GM18498 (cell line): ENCODE data around the gene VPS13A.

ENCODE experiments used
- ATAC-seq: cut with Tn5 transposase; IDR thresholded peaks from one replicate; pipeline ENCODE4 v1.9.1; 2021; ENCODE audit warnings: mild to moderate bottlenecking, moderate library complexity; ENCODE audit not compliant: unreplicated experiment

VPS13A gene

DNA sequence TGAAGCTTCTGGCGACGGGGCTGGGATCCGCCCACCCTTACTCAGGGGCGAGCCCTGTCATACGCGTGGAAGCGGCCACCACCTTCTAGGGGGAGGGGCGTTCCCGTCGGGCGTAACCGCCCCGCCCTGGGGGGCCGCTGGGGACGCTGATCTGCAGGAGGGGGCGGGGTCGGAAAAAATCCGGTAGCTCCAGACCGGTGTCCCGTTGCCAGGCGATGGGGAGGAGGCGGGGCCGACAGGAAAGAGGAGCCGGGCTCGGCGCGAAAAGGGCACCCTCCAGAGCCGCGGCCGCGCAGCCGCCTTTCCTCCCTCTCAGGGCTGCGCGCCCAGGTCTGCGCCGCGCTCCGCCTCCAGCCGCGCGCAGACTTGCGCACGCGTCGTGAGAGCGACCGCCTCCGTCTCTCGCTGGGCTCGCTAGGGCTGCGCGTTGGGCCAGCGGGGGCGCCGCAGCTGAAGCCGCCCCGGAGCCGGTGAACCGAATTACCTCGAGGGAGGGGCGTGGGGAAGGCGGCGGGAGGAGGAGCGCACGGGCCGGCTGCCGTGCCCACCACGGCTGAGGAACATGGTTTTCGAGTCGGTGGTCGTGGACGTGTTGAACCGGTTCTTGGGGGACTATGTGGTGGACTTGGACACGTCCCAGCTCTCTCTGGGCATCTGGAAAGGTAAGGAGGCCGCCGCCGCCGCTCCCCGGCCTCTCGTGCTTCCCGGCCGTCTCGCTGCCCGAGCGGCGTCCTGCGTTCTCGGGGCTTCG, at the start of gene VPS13A:
VPS13A (plus strand) TSS at position 392 of the 751 bp plus-strand sequence; CDS start at position 563, 171 bp downstream.
- ATAC-seq, result peak; percentile 87

DNA sequence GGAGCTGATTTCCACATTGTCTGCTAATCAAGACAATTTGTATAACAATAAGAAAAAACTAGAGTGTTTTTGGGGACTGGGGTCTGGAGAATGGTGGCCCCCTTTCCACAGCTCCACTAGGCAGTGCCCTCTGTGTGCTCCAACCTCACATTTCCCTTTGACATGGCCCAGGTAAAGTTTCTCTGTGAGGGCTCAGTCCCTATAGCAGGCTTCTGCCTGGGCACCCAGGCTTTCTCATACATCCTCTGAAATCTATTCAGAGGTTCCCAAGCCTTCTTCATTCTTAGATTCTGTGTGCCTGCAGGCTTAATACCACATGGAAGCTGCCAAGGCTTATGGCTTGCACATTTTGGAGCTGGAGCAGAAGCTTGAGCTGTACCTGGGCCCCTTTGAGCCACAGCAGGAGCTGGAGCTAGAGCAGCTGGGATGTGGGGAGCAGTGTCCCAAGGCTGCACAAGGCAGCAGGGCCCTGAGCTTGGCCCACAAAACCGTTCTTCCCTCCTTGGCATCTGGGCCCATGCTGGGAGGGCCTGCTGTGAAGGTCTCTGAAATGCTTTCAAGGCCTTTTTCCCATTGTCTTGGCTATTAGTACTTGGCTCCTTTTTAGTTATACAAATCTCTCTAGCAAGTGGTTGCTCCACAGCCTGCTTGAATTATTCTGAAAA, 49.1 kb upstream of the VPS13A start:
- no peak for ATAC-seq

DNA sequence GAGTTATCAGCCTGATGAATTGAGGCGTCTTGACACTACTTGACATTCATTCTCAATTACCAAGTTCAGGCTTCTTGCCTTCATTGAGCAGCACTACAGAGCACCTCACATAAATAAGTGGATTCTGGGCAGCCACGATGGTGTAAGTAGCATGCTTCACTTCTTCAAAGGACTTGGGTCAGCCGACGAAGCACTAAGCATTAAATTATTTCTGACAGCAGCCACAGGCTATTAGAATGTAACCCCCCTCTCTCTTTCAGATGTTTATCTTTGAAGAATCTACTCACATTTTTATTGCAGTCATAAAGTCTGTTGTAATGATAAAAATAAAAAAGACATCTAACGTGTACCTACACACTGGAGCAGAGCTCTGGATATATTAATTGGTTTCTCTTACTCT, 45.9 kb upstream of the VPS13A start:
- no peak for ATAC-seq

DNA sequence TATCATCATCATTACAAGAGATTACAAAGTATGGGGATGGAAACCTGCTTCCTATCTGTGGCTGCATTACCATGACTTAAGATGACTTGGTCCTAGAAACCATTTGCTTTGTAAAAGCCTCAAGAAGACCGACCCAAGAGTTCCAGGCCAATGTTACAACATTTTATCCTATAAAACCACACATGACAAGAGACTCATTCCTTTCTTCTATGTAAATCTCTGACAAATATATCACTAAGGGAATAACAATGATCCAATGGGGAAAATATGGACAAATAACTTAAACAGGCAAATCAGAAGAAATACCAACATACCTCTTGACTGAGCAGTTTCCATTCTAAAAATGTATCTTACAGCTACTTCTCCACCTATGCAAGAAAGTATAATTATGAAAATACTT, 44.3 kb upstream of the VPS13A start:
- ATAC-seq, result no peak

DNA sequence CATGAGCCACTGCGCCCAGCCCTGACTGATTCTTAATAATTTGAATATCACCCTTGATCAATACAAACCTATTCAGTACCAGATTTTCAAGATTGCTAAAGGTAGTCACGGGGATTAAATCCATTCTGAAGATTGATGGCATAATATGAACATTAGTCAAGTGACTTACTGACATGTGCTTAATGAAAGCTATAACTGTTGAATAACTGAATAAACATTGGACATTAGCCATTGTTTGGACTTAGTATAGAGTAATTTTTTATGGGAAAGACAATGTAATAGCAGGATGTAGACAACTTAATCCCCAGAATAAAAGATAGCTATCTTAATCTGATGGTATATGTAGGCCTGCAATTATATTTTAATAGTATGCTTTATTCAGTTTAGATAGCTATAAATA, 35.0 kb upstream of the VPS13A start:
- no peak for ATAC-seq

DNA sequence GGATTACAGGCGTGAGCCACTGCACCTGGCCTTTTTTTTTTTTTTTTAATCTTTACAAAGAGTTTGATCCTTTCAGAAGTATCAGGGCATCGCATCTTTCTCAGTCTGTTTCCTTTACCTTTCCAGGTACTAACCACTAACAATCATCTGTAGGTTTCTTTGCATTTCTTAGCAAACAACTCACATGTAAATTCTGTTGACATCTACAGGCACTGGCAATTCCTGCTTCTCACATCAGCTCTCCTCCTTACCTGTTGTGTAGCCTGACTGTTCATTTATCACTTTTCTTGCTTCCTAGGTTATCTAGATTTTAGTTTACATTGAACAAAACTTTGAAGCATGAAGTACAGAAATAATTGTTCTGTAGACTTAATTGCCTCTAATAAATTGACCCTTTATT, 27.5 kb upstream of the VPS13A start:
- ATAC-seq, result no peak

DNA sequence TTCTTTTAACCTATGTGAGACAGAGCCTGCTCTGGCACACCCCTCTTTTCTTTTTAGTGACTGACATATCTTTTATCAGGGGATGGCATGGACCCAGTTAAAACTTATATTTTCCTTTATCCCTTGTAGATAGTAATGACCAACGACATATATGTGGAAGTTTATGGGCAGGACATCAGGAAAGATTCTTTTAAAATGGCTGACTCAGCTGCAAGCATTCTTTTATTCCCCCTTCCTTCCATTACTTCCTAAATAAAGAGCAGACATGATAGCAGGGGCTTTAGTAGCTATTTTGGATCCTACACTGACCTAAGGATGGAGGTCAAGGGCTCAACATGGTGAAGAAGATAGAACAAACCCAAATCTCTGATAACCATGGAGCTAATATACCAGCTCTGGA, 25.0 kb upstream of the VPS13A start:
- no peak for ATAC-seq

DNA sequence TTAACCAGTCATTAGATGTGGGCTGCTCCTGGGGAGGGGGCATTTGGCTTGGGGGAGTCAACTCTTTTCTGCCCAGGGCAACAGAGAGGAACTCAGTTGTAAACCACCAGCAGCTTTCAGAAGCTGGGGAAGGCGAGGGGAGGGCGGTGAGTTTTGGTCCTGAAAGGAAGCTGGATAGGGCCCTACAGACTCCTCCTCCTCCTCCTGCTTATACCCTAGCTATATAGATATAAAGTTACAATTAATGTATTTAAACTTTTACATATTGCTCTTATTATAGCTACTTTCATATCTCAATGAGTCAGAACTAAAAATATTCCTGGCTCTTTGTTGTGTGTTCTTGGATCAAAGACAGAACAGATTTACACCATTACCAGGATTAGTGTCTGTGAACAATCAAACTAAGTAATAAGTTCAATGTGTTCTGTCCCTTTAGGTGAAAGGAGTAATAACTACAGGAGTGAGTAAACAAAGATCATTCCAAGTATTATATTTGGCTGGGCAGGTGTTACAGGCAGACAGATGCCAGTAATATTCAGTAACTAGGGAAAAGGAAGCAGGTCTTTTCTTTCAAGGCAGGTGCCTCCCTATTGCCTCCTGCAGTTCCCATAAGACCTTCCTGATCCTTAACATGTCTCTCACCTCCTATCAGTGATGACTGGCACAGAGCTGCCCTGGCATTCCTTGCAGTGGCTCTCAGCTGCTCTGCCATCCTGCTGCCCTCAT, 20.5 kb upstream of the VPS13A start:
- ATAC-seq, result no peak

DNA sequence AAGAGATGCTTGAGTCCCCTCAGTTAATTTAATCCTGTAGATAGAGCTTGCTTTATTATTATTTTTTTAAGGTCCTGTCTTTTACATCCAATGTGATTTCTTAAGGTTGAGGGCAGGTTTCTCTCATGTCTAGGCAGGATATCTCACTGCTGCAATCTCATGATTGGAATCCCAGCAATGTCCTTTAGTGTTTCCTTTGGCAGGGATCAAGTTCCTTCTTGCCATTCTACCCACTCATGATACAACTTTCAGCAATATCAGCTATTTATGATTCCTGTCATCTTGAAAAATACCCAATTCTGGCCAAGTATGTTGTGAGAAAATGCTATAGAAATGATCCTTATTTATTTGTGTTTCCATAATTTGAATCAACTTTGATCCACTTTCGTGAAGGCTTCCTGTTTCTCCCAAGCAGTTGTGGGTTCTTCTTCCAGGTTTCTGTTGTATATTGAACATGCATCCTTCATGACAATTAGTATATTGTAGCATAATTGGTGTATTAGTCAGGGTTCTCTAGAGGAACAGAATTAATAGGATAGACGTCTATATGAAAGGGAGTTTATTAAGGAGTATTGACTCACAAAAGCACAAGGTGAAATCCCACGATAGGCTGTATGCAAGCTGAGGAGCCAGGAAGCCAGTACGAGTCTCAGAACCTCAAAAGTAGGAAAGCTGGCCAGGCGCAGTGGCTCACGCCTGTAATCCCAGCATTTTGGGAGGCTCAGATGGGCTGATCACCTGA, 18.4 kb upstream of the VPS13A start:
- no peak for ATAC-seq

DNA sequence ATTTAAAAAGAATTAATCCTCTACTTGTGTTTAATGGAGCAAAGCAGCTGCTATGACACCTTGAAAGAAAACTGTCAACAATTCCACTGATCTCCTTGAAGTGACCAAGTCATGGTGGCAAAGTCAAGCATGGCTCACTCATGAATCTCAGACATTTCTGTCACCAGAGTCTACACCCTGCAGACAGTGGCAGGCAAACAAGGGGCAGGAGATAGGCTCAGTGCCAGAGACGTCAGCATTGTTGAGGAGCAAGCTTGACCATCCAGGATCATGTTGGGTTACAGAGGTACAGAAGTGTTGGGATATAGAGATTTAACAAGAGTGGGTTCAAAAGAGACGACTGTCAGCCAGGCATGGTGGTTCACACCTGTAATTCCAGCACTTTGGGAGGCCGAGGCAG, 16.1 kb upstream of the VPS13A start:
- no peak for ATAC-seq

DNA sequence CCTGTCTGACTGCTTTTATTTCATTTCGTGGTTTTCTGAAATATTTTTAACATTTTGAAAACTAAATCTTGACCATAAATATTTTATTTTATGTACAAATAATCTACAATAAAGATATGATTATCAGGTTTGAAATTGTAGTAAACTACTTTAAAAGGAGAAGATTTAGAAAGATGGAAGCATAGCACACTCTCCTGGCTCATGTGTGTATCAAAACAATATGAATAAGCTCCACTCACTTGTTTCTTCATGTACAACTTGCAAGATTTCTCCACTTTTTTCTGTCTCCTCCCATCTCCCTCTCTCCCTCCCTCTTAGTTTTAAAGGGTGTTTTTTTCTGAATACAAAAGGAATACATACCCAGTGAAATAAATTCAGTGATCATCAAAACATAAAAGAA, 15.4 kb upstream of the VPS13A start:
- no peak for ATAC-seq

DNA sequence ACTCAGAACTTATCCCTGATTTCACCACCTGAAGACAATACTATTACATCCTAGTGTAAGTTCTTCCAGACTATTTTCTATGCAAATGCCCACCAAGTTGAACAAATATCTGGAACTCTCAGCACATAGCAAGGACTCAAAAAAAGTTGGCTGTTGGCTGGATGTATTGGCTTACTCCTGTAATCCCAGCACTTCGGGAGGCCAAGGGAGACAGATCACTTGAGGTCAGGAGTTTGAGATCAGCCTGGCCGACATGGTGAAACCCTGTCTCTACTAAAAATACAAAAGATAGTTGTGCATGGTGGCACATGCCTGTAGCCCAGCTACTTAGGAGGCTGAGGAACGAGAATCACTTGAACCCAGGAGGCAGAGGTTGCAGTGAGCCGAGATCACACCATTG, 15.0 kb upstream of the VPS13A start:
- no peak for ATAC-seq

DNA sequence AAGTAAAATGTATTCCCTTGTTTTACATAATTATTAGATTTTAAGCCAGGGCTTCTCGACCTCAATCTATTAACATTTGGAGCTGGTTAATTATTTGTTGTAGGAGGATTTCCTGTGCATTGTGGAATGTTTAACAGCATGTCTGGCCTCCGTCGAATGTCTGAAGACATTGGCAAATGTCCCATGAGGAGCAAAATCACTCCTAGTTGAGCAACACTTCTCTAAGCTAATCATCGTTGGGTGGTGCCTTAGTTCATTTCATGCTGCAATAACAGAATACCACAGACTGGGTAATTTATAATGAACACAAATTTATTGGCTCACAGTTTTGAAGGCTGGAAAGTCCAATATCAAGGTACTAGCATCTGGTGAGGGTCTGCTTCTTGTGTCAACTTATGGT, 13.4 kb upstream of the VPS13A start:
- ATAC-seq, result no peak

DNA sequence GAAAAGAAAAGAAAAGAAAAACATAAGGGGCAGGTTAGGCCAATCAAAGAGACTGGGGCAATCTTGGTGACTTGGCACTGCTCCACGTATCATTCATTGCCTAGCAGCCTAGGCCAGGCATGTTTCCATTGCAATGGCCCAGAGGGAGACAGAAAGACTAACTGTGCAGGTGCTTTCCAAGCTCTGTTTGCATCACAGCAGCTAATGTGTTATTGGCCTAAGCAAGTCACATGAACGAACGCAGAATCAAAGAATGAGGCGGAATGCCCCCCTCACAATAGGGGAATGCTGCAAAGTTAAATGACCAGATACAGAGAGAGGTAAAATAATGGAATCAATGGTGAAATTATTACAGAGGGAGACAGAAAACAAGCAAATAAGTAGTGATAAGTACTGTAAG, 11.1 kb upstream of the VPS13A start:
- no peak for ATAC-seq

DNA sequence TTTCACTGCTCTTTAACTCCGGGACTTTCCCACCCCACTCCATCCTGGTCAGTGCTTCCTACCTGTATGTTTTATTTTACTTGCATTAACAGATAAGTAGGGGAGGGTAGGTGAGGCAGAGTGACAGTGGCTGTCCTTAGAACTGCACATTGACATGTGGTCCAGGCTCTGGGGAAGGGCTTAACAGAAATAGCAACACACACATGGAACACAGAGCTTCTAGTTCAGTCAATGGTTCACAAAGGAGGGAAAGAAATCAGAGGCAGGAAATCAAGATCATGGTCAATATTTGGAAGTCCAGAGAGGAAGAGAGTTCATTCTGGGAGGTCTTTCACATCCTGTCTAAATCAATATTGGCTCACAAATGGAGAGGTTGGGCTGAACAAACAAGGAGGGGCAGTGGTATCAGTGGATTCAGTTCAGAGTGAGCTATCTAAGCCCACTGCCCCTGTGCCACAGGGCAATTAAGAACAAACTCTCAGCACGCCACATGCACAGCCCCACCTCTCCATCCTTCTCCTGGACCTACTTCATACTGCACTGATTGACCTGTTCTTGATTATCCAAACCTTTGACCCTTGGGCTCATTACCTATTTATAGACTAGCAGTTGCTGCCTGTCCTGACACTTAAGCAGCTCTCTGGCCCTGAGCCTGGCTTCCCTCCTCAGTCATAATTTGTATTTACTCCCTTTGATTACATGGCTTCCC, 6.2 kb upstream of the VPS13A start:
- ATAC-seq, result no peak

DNA sequence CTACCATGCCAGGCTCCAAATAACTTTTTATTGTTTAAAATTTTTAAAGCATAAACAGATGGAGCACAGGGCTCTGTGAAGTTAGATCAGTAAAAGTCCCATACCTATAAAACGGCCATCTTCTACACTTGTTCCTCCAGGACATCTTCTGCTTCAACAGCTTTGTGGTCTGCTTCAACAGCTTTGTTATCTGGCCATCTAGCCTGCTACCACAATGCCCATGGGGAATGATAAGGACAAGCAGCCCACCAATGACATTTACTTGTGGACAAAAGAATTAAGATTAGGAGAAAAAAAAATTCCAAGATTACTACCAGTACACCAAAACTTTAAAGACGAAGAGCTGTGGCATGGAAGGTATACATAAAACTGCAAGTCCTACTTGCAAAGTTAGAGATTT, 2.2 kb upstream of the VPS13A start:
- ATAC-seq, result no peak

DNA sequence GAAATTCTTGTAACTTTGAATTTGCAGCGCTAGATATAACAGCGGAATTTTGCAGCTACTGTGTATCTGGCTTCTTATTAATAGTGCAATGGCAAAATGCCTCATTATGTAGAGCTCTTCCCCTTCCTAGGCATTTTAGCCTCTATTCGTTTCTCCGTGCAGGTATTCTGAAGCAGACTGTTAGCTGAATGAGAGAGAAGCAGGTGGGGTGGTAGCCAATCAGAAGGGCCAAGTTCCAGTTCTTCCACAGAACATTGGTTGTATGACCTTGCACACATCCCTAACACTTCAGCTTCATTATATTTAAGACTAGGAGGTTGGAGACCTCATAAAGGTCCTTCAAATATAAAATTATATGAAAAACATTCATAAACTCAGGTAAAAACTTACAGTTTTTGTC, 1.2 kb upstream of the VPS13A start:
- no peak for ATAC-seq

DNA sequence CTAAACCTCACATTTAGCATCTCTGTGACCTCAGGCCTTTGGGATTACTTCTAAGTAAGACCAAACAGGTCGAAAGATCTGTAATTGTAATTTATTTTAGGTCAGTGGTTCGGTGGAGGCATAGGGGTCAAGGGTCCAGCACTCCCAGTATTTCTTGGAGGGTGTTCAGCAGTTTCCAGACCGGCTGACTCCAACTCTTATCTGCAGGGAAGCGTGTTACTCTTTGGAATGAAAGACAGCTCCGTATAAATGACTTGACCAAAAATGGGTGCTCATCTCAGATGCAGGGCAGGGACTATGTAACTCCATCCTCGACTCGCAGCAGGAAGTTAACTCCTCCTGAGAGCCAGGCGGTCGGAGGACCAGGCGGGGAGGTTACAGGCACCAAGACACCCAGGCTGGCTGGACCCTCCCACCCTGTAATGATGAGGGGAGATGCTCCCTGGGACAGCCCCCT, 620 bp upstream of the VPS13A start:
- ATAC-seq, result no peak

DNA sequence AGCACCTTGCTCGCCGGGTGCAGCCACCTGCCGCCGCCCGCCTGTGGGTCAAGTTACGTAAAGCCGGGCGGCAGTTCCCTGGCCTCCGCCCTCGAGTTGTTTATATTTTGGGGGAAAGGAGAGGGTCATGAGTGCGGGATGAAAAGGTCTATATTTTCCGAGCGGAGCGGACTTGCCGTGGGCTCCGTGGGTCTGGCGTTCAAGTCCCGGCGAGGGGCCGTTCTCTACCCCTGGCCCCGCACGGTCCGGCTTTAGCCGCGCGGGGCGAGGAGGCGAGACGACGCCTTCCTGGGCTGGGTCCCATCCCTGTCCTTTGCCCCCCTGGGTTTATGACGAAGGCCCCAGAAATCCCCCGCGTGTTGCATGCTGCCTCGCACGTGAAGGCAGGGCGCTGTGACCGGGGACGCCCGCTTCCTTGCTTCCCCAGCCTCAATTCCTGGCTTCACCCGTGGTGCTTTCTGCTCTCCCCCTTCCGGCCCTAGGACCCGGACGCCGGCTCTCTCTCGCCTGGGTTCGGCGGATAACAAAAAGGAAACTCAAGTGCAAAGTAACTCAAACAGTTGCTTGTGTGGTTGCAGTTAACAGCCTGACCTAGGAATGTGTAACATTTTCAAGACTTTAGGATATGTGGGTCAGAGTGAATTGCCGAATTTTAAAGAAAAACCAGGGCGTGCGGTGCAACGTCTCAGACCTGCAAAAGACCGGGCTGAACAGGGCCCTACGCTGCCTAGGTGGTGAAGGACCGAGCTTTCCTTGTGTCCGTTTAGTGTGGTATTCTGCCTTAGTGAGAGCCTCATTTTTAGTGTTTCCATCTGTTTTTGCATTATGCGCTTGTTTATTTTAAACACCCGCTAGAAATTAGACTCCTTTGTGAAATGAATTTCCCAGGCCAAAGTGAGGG, 810 bp downstream of the VPS13A start:
- peak; percentile 21 for ATAC-seq

DNA sequence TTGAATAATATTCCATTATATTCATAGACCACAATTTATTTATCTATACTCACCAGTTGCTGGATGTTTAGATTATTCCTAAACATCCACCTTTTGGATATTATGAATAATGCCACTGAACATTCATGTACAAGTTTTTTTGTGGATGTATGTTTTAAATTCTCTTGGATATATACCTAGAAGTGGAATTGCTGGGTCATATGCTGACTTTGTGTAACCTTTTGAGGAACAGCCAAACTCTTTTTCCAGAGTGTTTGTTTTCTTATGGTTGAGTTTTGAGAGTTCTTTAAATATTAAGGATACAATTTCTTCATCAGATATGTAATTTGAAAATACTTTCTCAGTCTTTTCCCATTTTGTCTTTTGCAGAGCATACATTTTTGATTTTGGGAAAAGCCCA, 2.7 kb downstream of the VPS13A start:
- ATAC-seq, result no peak
